GM23338 (cell line): Measurements from ENCODE around the gene CNTNAP4. TPM values are rescaled to one million over a fixed set of nuclear protein-coding genes. Genes with fewer than 3 reads are reported as not detected.
A peak's percentile ranks its signal among the peaks of the same experiment; 100 is the strongest.

Source experiments
- ATAC-seq: fragments of 200-7000 bp; cut with Tn5 transposase; 3 replicates; pipeline ENCODE4 v1.9.1; 2020
- DNase-seq: peaks from one replicate; pipeline ENCODE4 v3.0.0-alpha.2; 2015; ENCODE audit warnings: low spot score
- H2AFZ ChIP-seq: fragments of 200-600 bp; sonication (generic); 2 replicates; pipeline ENCODE4 v1.8.0; 2016; ENCODE audit warnings: antibody characterized with exemption, mild to moderate bottlenecking, moderate library complexity
- H3F3A ChIP-seq: fragments of 200-600 bp; sonication (generic); replicated peaks from 2 replicates; pipeline ENCODE4 v1.8.0; 2017; ENCODE audit warnings: antibody characterized with exemption, mixed run types, low read depth
- H3K27ac ChIP-seq: fragments of 200-600 bp; sonication (generic); 2 replicates; pipeline ENCODE4 v1.6.1; 2016; ENCODE audit warnings: low read depth
- H3K27me3 ChIP-seq: fragments of 200-600 bp; sonication (generic); 2 replicates; pipeline ENCODE4 v1.8.0; 2016; ENCODE audit warnings: mild to moderate bottlenecking, mixed run types, moderate library complexity; ENCODE audit not compliant: insufficient read depth
- H3K36me3 ChIP-seq: fragments of 200-600 bp; sonication (generic); 2 replicates; pipeline ENCODE4 v1.8.0; 2016; ENCODE audit warnings: mild to moderate bottlenecking; ENCODE audit not compliant: insufficient read depth
- H3K4me1 ChIP-seq: fragments of 200-600 bp; sonication (generic); 2 replicates; pipeline ENCODE4 v1.8.0; 2016; ENCODE audit warnings: mild to moderate bottlenecking, moderate library complexity; ENCODE audit not compliant: insufficient read depth
- H3K4me2 ChIP-seq: fragments of 200-600 bp; sonication (generic); 2 replicates; pipeline ENCODE4 v1.7.1; 2017; ENCODE audit warnings: mixed run types
- H3K4me3 ChIP-seq: fragments of 200-600 bp; sonication (generic); 2 replicates; pipeline ENCODE4 v1.6.1; 2016; ENCODE audit warnings: mixed run types
- H3K79me2 ChIP-seq: fragments of 200-600 bp; sonication (generic); replicated peaks from 2 replicates; pipeline ENCODE4 v1.8.0; 2017; ENCODE audit warnings: mild to moderate bottlenecking; ENCODE audit not compliant: insufficient read depth
- H3K9me2 ChIP-seq: fragments of 200-600 bp; sonication (generic); 2 replicates; pipeline ENCODE4 v1.8.0; 2017; ENCODE audit not compliant: insufficient read depth
- H4K20me1 ChIP-seq: fragments of 200-600 bp; sonication (generic); replicated peaks from 2 replicates; pipeline ENCODE4 v1.8.0; 2017; ENCODE audit warnings: mild to moderate bottlenecking; ENCODE audit not compliant: insufficient read depth
- H3K27ac Mint-ChIP-seq: 2 replicates; pipeline ENCODE4 v1.8.0; 2020; ENCODE audit warnings: inconsistent platforms, mild to moderate bottlenecking, moderate library complexity, mixed read lengths
- H3K27me3 Mint-ChIP-seq: 3 replicates; pipeline ENCODE4 v1.8.0; 2022; ENCODE audit warnings: low read depth, mild to moderate bottlenecking, moderate library complexity, mixed read lengths, inconsistent platforms; ENCODE audit not compliant: insufficient read depth, poor library complexity
- H3K36me3 Mint-ChIP-seq: 3 replicates; pipeline ENCODE4 v1.8.0; 2021; ENCODE audit warnings: low read depth, mild to moderate bottlenecking, inconsistent platforms, moderate library complexity, mixed read lengths
- H3K4me1 Mint-ChIP-seq: 3 replicates; pipeline ENCODE4 v1.8.0; 2020; ENCODE audit warnings: mild to moderate bottlenecking, inconsistent platforms, mixed read lengths
- H3K4me3 Mint-ChIP-seq: 3 replicates; pipeline ENCODE4 v1.8.0; 2021; ENCODE audit warnings: moderate library complexity, mild to moderate bottlenecking, inconsistent platforms, mixed read lengths
- H3K9me3 Mint-ChIP-seq: 3 replicates; pipeline ENCODE4 v1.8.0; 2020; ENCODE audit warnings: moderate library complexity, mild to moderate bottlenecking, inconsistent platforms, mixed read lengths
- CREB1 ChIP-seq: fragments of 250-450 bp; sonication (Bioruptor Pico); IDR thresholded peaks from 2 replicates; pipeline ENCODE4 v1.5.0; 2020; ENCODE audit warnings: low read depth, mild to moderate bottlenecking, moderate library complexity
- EZH2 ChIP-seq: fragments of 200-600 bp; sonication (generic); IDR thresholded peaks from one replicate; pipeline ENCODE4 v1.8.0; 2017; ENCODE audit warnings: antibody characterized with exemption, mild to moderate bottlenecking, low read depth; ENCODE audit not compliant: unreplicated experiment
- EZH2phosphoT487 ChIP-seq: fragments of 200-600 bp; sonication (generic); IDR thresholded peaks from one replicate; pipeline ENCODE4 v1.8.1; 2018; ENCODE audit warnings: antibody characterized with exemption; ENCODE audit not compliant: unreplicated experiment
- NANOG ChIP-seq: IDR thresholded peaks from 2 replicates; pipeline ENCODE4 v1.6.1; 2016; ENCODE audit warnings: antibody characterized with exemption, borderline replicate concordance
- POLR2AphosphoS5 ChIP-seq: IDR thresholded peaks from 2 replicates; pipeline ENCODE4 v1.6.1; 2016; ENCODE audit warnings: antibody characterized with exemption, low read depth
- STAT1 ChIP-seq: IDR thresholded peaks from one replicate; pipeline ENCODE4 v1.6.1; 2016; ENCODE audit warnings: antibody characterized with exemption; ENCODE audit not compliant: unreplicated experiment
- ZNF114 ChIP-seq: fragments of 250-450 bp; sonication (Bioruptor Pico); IDR thresholded peaks from 2 replicates; pipeline ENCODE4 v1.5.0; 2020; ENCODE audit warnings: mild to moderate bottlenecking, moderate library complexity
- ZNF331 ChIP-seq: fragments of 250-450 bp; sonication (Bioruptor Pico); IDR thresholded peaks from 2 replicates; pipeline ENCODE4 v1.5.0; 2020; ENCODE audit warnings: low read depth, mild to moderate bottlenecking, moderate library complexity
- polyA plus RNA-seq: library from polyadenylated mRNA; unstranded; fragments of >200 nt; fragmentation: Nextera tagmentation; extraction: Ambion mirVana; gene quantifications from 2 replicates; pipeline ENCODE4 v1.2.1, GENCODE V29; 2016
- total RNA-seq: library from RNA; depleted of rRNA; stranded (reverse); fragments of >200 nt; shearing (Covaris generic); gene quantifications from 2 replicates; pipeline ENCODE4 v1.2.3, GENCODE V29; 2014
- TF ChIP-seq, protein P1 (sequence below): IDR thresholded peaks from one replicate; pipeline ENCODE4 v1.6.1; 2018; ENCODE audit warnings: antibody characterized with exemption; ENCODE audit not compliant: unreplicated experiment
- TF ChIP-seq, protein P2 (sequence below): fragments of 250-450 bp; sonication (Bioruptor Pico); IDR thresholded peaks from 2 replicates; pipeline ENCODE4 v1.5.0; 2020; ENCODE audit warnings: mild to moderate bottlenecking, moderate library complexity
- TF ChIP-seq, protein P3 (sequence below): IDR thresholded peaks from 2 replicates; pipeline ENCODE4 v1.6.1; 2016; ENCODE audit warnings: antibody characterized with exemption
- TF ChIP-seq, protein P4 (sequence below), 2 experiments: fragments of 200-600 bp in 1 of 2; sonication (generic) in 1 of 2; conservative IDR thresholded peaks; 2 replicates each; pipeline versions ENCODE4 v1.5.1 to v1.6.1; 2016 to 2017; ENCODE audit warnings: antibody characterized with exemption in 2 of 2, low read depth in 2 of 2, mild to moderate bottlenecking in 2 of 2, moderate library complexity in 1 of 2

CNTNAP4 gene
- total and polyA plus RNA-seq, 2 experiments from 2014 or later = not detected

DNA sequence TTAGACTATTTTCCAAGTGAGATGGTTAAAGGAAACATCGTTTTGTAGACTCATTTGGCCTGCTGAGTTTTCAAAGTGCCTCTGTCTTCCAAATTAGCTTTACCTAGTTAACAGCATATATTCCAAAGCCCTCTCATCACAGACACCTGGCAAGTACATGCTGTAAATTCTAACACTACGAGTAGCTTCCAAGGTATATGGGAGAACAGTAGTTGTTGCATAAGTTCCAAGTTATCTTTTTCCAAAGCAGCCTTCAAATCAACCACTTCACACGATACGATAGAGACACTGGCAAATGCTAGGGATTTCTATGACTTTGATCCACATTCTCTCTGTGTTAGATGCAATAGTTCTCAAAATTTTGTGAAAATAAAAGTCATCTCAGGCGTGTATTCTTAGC, 299.3 kb downstream of the CNTNAP4 start:
- TF ChIP-seq ZNF331 (CRISPR knock-in tag) (no peak), ZNF114 (CRISPR knock-in tag) (no peak), EZH2 (no peak), NANOG (no peak), POLR2AphosphoS5 (no peak), EZH2phosphoT487 (no peak), STAT1 (no peak), CREB1 (CRISPR knock-in tag) (no peak)
- TF ChIP-seq, protein P1, sequence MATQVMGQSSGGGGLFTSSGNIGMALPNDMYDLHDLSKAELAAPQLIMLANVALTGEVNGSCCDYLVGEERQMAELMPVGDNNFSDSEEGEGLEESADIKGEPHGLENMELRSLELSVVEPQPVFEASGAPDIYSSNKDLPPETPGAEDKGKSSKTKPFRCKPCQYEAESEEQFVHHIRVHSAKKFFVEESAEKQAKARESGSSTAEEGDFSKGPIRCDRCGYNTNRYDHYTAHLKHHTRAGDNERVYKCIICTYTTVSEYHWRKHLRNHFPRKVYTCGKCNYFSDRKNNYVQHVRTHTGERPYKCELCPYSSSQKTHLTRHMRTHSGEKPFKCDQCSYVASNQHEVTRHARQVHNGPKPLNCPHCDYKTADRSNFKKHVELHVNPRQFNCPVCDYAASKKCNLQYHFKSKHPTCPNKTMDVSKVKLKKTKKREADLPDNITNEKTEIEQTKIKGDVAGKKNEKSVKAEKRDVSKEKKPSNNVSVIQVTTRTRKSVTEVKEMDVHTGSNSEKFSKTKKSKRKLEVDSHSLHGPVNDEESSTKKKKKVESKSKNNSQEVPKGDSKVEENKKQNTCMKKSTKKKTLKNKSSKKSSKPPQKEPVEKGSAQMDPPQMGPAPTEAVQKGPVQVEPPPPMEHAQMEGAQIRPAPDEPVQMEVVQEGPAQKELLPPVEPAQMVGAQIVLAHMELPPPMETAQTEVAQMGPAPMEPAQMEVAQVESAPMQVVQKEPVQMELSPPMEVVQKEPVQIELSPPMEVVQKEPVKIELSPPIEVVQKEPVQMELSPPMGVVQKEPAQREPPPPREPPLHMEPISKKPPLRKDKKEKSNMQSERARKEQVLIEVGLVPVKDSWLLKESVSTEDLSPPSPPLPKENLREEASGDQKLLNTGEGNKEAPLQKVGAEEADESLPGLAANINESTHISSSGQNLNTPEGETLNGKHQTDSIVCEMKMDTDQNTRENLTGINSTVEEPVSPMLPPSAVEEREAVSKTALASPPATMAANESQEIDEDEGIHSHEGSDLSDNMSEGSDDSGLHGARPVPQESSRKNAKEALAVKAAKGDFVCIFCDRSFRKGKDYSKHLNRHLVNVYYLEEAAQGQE = no peak
- TF ChIP-seq, protein P2, sequence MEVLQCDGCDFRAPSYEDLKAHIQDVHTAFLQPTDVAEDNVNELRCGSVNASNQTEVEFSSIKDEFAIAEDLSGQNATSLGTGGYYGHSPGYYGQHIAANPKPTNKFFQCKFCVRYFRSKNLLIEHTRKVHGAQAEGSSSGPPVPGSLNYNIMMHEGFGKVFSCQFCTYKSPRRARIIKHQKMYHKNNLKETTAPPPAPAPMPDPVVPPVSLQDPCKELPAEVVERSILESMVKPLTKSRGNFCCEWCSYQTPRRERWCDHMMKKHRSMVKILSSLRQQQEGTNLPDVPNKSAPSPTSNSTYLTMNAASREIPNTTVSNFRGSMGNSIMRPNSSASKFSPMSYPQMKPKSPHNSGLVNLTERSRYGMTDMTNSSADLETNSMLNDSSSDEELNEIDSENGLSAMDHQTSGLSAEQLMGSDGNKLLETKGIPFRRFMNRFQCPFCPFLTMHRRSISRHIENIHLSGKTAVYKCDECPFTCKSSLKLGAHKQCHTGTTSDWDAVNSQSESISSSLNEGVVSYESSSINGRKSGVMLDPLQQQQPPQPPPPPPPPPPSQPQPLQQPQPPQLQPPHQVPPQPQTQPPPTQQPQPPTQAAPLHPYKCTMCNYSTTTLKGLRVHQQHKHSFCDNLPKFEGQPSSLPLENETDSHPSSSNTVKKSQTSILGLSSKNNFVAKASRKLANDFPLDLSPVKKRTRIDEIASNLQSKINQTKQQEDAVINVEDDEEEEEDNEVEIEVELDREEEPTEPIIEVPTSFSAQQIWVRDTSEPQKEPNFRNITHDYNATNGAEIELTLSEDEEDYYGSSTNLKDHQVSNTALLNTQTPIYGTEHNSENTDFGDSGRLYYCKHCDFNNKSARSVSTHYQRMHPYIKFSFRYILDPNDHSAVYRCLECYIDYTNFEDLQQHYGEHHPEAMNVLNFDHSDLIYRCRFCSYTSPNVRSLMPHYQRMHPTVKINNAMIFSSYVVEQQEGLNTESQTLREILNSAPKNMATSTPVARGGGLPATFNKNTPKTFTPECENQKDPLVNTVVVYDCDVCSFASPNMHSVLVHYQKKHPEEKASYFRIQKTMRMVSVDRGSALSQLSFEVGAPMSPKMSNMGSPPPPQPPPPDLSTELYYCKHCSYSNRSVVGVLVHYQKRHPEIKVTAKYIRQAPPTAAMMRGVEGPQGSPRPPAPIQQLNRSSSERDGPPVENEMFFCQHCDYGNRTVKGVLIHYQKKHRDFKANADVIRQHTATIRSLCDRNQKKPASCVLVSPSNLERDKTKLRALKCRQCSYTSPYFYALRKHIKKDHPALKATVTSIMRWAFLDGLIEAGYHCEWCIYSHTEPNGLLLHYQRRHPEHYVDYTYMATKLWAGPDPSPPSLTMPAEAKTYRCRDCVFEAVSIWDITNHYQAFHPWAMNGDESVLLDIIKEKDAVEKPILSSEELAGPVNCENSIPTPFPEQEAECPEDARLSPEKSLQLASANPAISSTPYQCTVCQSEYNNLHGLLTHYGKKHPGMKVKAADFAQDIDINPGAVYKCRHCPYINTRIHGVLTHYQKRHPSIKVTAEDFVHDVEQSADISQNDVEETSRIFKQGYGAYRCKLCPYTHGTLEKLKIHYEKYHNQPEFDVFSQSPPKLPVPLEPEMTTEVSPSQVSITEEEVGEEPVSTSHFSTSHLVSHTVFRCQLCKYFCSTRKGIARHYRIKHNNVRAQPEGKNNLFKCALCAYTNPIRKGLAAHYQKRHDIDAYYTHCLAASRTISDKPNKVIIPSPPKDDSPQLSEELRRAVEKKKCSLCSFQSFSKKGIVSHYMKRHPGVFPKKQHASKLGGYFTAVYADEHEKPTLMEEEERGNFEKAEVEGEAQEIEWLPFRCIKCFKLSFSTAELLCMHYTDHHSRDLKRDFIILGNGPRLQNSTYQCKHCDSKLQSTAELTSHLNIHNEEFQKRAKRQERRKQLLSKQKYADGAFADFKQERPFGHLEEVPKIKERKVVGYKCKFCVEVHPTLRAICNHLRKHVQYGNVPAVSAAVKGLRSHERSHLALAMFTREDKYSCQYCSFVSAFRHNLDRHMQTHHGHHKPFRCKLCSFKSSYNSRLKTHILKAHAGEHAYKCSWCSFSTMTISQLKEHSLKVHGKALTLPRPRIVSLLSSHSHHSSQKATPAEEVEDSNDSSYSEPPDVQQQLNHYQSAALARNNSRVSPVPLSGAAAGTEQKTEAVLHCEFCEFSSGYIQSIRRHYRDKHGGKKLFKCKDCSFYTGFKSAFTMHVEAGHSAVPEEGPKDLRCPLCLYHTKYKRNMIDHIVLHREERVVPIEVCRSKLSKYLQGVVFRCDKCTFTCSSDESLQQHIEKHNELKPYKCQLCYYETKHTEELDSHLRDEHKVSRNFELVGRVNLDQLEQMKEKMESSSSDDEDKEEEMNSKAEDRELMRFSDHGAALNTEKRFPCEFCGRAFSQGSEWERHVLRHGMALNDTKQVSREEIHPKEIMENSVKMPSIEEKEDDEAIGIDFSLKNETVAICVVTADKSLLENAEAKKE (CRISPR knock-in tag) = no peak
- TF ChIP-seq, protein P3, sequence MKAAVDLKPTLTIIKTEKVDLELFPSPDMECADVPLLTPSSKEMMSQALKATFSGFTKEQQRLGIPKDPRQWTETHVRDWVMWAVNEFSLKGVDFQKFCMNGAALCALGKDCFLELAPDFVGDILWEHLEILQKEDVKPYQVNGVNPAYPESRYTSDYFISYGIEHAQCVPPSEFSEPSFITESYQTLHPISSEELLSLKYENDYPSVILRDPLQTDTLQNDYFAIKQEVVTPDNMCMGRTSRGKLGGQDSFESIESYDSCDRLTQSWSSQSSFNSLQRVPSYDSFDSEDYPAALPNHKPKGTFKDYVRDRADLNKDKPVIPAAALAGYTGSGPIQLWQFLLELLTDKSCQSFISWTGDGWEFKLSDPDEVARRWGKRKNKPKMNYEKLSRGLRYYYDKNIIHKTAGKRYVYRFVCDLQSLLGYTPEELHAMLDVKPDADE = no peak
- TF ChIP-seq, protein P4, sequence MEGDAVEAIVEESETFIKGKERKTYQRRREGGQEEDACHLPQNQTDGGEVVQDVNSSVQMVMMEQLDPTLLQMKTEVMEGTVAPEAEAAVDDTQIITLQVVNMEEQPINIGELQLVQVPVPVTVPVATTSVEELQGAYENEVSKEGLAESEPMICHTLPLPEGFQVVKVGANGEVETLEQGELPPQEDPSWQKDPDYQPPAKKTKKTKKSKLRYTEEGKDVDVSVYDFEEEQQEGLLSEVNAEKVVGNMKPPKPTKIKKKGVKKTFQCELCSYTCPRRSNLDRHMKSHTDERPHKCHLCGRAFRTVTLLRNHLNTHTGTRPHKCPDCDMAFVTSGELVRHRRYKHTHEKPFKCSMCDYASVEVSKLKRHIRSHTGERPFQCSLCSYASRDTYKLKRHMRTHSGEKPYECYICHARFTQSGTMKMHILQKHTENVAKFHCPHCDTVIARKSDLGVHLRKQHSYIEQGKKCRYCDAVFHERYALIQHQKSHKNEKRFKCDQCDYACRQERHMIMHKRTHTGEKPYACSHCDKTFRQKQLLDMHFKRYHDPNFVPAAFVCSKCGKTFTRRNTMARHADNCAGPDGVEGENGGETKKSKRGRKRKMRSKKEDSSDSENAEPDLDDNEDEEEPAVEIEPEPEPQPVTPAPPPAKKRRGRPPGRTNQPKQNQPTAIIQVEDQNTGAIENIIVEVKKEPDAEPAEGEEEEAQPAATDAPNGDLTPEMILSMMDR (conservative IDR thresholded peaks at IDR 0.05; ENCODE audit: low read depth in 2 of 2) = no peak
- Histone ChIP-seq H2AFZ (peak overlapping the region; percentile 45; the same call in 1 of the 2 replicates), H3K27ac (no peak overlapping the region), H3K4me1 (no peaks in the 10 kb centered on the region), H3K36me3 (no peaks in the 10 kb centered on the region), H3K4me2 (no peak overlapping the region), H3K79me2 (no peaks in the 10 kb centered on the region), H4K20me1 (no peaks in the 10 kb centered on the region), H3F3A (no peaks in the 10 kb centered on the region), H3K27me3 (no peaks in the 10 kb centered on the region), H3K4me3 (no peak overlapping the region), H3K9me2 (0 out of 2 replicates have a peak, but pooled peaks cover 2% of the 10 kb centered on the region)
- Mint-ChIP-seq H3K9me3 (peaks cover 77% of the 10 kb centered on the region), H3K4me1 (no peaks in the 10 kb centered on the region), H3K4me3 (no peak overlapping the region), H3K36me3 (0 out of 3 replicates have a peak, but pooled peaks cover 4% of the 10 kb centered on the region), H3K27me3 (peaks cover 3% of the 10 kb centered on the region), H3K27ac (no peak overlapping the region)
- no peak for ATAC-seq
- no peak for DNase-seq
